ENCODE data around the gene HOXB8.

HOXB8 gene

DNA sequence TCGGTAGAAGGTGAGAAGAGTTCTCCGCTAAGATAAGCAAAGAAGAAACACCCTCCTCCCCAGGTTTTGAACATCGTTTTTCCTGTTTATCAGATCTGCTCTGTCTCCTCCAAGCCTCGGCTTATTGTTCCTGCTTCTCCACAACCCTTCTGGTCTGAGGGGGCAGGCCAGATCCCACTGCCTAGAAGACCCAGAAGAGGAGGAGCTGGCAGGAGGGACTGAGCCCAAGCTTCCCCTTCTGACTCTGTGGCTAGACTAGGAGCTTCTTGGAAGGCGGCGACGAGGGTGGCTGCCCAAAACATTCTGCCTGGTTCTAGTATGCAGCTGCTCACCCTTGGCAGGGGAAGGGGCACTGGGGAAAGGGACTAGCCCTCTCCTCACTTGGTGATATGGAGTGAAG lies 16.4 kb downstream of the HOXB8 start:
- Histone ChIP-seq H3K36me3 (ENCODE audit: low read length) (no peaks in the 10 kb centered on the region), H4K20me1 (ENCODE audit: low read depth, low read length) (no peaks in the 10 kb centered on the region), H3F3A (ENCODE audit: insufficient read depth) (no peaks in the 10 kb centered on the region), H3K4me2 (ENCODE audit: low read depth, low read length, poor library complexity, severe bottlenecking) (no peak overlapping the region), H3K9ac (ENCODE audit: low read length) (no peak overlapping the region), H3K4me3 (ENCODE audit: insufficient read depth, low read length, poor library complexity, severe bottlenecking) (no peak overlapping the region), H3K27ac (ENCODE audit: low read depth, low read length) (no peak overlapping the region), H3K9me3 (ENCODE audit: insufficient read depth, low read length) (no peaks in the 10 kb centered on the region), H3K79me2 (ENCODE audit: insufficient read depth, low read length) (no peaks in the 10 kb centered on the region), H2AFZ (ENCODE audit: low read depth, low read length, severe bottlenecking) (no peak overlapping the region), H3K9me2 (replicated peaks; ENCODE audit: insufficient read depth, low read length) (no peaks in the 10 kb centered on the region), H3K27me3 (ENCODE audit: low read length) (no peaks in the 10 kb centered on the region)
- TF ChIP-seq CTCF (IDR thresholded peaks at IDR 0.05; ENCODE audit: insufficient read depth, low read length, poor library complexity, severe bottlenecking) (no peak), EZH2phosphoT487 (conservative IDR thresholded peaks at IDR 0.05; ENCODE audit: low read length) (no peak)

DNA sequence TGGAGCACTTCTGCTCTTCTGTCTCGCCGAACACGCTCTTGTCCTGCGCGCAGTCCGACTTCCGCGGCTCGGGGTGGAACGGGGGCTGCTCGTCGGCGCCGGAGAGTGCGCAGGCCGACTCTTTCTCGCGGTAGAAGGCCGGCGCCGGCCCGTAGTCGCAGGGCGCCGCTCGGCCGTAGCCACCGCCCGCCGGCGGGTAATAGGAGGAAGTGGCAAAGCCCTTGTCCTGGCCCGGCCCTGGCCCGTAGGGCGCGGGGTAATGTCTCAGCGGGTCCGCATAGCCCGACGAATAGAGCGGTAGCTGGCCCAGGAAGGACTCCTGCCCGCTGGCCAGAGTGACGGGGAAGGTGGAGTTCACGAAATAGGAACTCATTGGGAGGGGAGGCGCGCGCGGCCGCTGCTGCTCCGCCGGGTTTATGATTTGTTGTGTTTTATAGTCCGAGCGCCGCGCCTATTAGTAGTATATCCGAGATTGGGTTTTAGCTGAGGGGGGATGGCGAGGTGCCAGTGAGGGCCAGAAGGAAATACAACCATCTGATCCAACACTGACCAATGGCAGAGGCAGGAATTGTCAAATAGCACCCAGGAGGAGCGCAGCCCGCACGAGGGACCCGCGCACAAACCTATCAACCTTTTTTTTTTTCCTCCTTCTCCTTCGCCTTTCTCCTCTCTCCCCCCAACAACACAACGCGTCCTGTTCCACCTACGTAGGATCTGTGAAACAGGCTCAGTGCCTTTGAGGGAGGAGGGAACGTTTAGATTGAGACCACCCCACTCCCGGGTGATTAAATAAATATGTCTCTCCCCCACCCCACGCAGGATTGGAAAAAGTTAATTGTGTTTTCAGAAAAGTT lies 17.1 kb downstream of the HOXB8 start:
- Histone ChIP-seq H3K27ac (ENCODE audit: low read depth, low read length) (no peak overlapping the region), H3K4me2 (ENCODE audit: low read depth, low read length, poor library complexity, severe bottlenecking) (no peak overlapping the region), H3K9ac (ENCODE audit: low read length) (no peak overlapping the region)

GRCh38 chr17:48597528-48597777 lies 17.6 kb downstream of the HOXB8 start:
- no peak for TF ChIP-seq EZH2phosphoT487 (conservative IDR thresholded peaks at IDR 0.05; ENCODE audit: low read length)
- H3K27me3 ChIP-seq (ENCODE audit: low read length), result no peaks in the 10 kb centered on the region
- H3K4me2 ChIP-seq (ENCODE audit: low read depth, low read length, poor library complexity, severe bottlenecking), result no peak overlapping the region
- H3K27ac ChIP-seq (ENCODE audit: low read depth, low read length), result no peak overlapping the region
- no peaks in the 10 kb centered on the region for H3K9me2 ChIP-seq (replicated peaks; ENCODE audit: insufficient read depth, low read length)
- H3K36me3 ChIP-seq (ENCODE audit: low read length), result no peaks in the 10 kb centered on the region
- no peak overlapping the region for H3K9ac ChIP-seq (ENCODE audit: low read length)
- no peak overlapping the region for H3K4me3 ChIP-seq (ENCODE audit: insufficient read depth, low read length, poor library complexity, severe bottlenecking)
- no peak overlapping the region for H2AFZ ChIP-seq (ENCODE audit: low read depth, low read length, severe bottlenecking)
- no peaks in the 10 kb centered on the region for H3K79me2 ChIP-seq (ENCODE audit: insufficient read depth, low read length)
- H3K9me3 ChIP-seq (ENCODE audit: insufficient read depth, low read length), result no peaks in the 10 kb centered on the region
- no peaks in the 10 kb centered on the region for H3F3A ChIP-seq (ENCODE audit: insufficient read depth)
- no peaks in the 10 kb centered on the region for H4K20me1 ChIP-seq (ENCODE audit: low read depth, low read length)

More for the DNA sequence above, 17.1 kb downstream of the HOXB8 start:
- H3K9me2 ChIP-seq (replicated peaks; ENCODE audit: insufficient read depth, low read length), result no peaks in the 10 kb centered on the region
- H3F3A ChIP-seq (ENCODE audit: insufficient read depth), result no peaks in the 10 kb centered on the region
- H3K9me3 ChIP-seq (ENCODE audit: insufficient read depth, low read length), result no peaks in the 10 kb centered on the region
- TF ChIP-seq CTCF (IDR thresholded peaks at IDR 0.05; ENCODE audit: insufficient read depth, low read length, poor library complexity, severe bottlenecking), result no peak
- TF ChIP-seq EZH2phosphoT487 (conservative IDR thresholded peaks at IDR 0.05; ENCODE audit: low read length), result no peak
- H2AFZ ChIP-seq (ENCODE audit: low read depth, low read length, severe bottlenecking), result no peak overlapping the region
- no peaks in the 10 kb centered on the region for H3K36me3 ChIP-seq (ENCODE audit: low read length)
- no peaks in the 10 kb centered on the region for H3K27me3 ChIP-seq (ENCODE audit: low read length)
- H3K79me2 ChIP-seq (ENCODE audit: insufficient read depth, low read length), result no peaks in the 10 kb centered on the region
- H4K20me1 ChIP-seq (ENCODE audit: low read depth, low read length), result no peaks in the 10 kb centered on the region
- no peak overlapping the region for H3K4me3 ChIP-seq (ENCODE audit: insufficient read depth, low read length, poor library complexity, severe bottlenecking)

DNA sequence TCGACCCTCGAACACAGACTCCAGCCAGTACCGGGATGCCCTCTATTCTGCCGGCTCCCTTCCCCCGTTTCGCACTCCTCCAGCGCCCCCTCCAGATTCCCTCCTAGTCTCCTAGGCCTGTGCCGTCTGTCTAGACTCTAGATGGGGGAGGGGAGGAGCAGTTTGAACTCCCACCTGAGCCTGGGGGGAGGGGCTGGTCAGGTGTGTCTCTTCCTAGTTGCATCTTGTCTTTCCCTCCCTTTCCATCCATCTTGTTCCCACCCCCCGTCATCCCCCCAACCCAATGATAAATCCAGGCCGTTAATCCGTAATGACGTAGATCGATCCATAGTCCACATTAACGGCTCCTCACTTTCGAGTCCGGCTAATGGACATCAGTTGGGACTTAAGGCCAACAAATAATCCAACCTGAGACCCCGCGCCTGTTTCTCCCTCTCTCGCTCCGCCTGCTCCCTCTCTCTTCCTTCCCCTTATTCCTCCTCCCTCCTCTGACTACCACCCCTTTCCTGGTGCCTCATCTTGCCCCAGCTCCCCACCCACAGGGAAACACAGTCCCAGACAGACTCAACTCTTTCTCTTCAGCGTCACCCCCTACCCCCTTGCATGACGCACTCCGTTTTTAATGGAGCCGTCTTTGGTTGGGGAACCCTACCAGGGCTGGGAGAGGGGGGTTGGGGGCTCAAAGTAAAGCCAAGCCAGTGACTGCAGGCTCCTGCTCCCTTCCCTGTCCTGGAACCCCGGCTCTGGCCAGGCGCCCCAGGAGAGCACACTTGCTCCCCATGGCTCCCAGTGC lies 18.2 kb downstream of the HOXB8 start:
- Histone ChIP-seq H3K4me2 (ENCODE audit: low read depth, low read length, poor library complexity, severe bottlenecking) (no peak overlapping the region), H3K27me3 (ENCODE audit: low read length) (no peaks in the 10 kb centered on the region), H4K20me1 (ENCODE audit: low read depth, low read length) (no peaks in the 10 kb centered on the region), H3K9ac (ENCODE audit: low read length) (no peak overlapping the region), H3K9me2 (replicated peaks; ENCODE audit: insufficient read depth, low read length) (no peaks in the 10 kb centered on the region), H3K79me2 (ENCODE audit: insufficient read depth, low read length) (no peaks in the 10 kb centered on the region), H3K36me3 (ENCODE audit: low read length) (no peaks in the 10 kb centered on the region), H3F3A (ENCODE audit: insufficient read depth) (no peaks in the 10 kb centered on the region), H2AFZ (ENCODE audit: low read depth, low read length, severe bottlenecking) (no peak overlapping the region), H3K27ac (ENCODE audit: low read depth, low read length) (no peak overlapping the region), H3K9me3 (ENCODE audit: insufficient read depth, low read length) (no peaks in the 10 kb centered on the region), H3K4me3 (ENCODE audit: insufficient read depth, low read length, poor library complexity, severe bottlenecking) (no peak overlapping the region)
- no peak for TF ChIP-seq CTCF (IDR thresholded peaks at IDR 0.05; ENCODE audit: insufficient read depth, low read length, poor library complexity, severe bottlenecking)
- TF ChIP-seq EZH2phosphoT487 (conservative IDR thresholded peaks at IDR 0.05; ENCODE audit: low read length), result no peak

Measured in SU-DHL-6 (cell line).